NT2/D1 (cell line): ENCODE data around the gene SNX13.

ENCODE experiments used
- DNase-seq: peaks from one replicate; pipeline ENCODE4 v3.0.0-alpha.2; 2011; ENCODE audit warnings: low read depth, low spot score
- H3K27me3 ChIP-seq: 2 replicates; pipeline ENCODE4 v1.6.0; 2011; ENCODE audit warnings: mild to moderate bottlenecking; ENCODE audit not compliant: insufficient read length, insufficient read depth
- H3K36me3 ChIP-seq: 2 replicates; pipeline ENCODE4 v1.6.1; 2011; ENCODE audit warnings: mild to moderate bottlenecking, low read length, mixed read lengths; ENCODE audit not compliant: insufficient read depth, insufficient read length
- H3K4me1 ChIP-seq: 2 replicates; pipeline ENCODE4 v1.5.1; 2011; ENCODE audit not compliant: insufficient read depth, insufficient read length
- H3K4me3 ChIP-seq: 2 replicates; pipeline ENCODE4 v1.5.1; 2011; ENCODE audit warnings: low read depth; ENCODE audit not compliant: insufficient read length
- H3K9ac ChIP-seq: 2 replicates; pipeline ENCODE4 v1.6.0; 2011; ENCODE audit warnings: low read depth; ENCODE audit not compliant: insufficient read length
- H3K9me3 ChIP-seq: 2 replicates; pipeline ENCODE4 v1.5.1; 2011; ENCODE audit warnings: mild to moderate bottlenecking, low read length; ENCODE audit not compliant: insufficient read depth
- SUZ12 ChIP-seq: IDR thresholded peaks from 2 replicates; pipeline ENCODE4 v1.6.1; 2011; ENCODE audit not compliant: insufficient read length, insufficient read depth; ENCODE audit errors: extremely low read depth
- YY1 ChIP-seq: IDR thresholded peaks from 2 replicates; pipeline ENCODE4 v1.6.1; 2011; ENCODE audit not compliant: insufficient read length, insufficient read depth
- ZNF274 ChIP-seq: IDR thresholded peaks from 2 replicates; pipeline ENCODE4 v1.6.1; 2011; ENCODE audit warnings: mild to moderate bottlenecking, low read depth, low read length

The SNX13 gene

DNA sequence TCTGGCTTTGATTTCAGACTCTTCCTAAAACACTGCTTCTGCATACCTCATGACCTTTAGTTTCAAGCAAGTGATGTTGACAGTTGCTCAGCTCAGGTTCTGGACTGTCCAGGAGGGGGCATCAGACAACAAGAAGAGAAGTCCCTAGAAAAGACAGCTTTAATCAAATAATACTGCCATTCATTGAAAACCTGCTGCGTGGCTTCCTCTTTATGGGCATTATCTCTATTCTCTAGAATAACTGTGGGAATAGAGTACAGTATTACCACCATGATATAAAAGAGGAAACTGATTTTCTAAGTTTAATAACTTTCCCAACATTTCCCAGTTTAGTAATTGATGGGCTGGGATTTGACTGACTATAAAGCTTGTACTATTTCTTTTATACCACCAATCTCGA, 170.4 kb downstream of the SNX13 start:
- no peaks in the 10 kb centered on the region for H3K27me3 ChIP-seq
- no peaks in the 10 kb centered on the region for H3K36me3 ChIP-seq
- TF ChIP-seq ZNF274 (no peak), SUZ12 (no peak), YY1 (no peak)
- H3K4me3 ChIP-seq: no peak overlapping the region
- no peaks in the 10 kb centered on the region for H3K9me3 ChIP-seq
- H3K4me1 ChIP-seq: no peaks in the 10 kb centered on the region
- peak; percentile 74 for DNase-seq
- H3K9ac ChIP-seq: no peak overlapping the region

DNA sequence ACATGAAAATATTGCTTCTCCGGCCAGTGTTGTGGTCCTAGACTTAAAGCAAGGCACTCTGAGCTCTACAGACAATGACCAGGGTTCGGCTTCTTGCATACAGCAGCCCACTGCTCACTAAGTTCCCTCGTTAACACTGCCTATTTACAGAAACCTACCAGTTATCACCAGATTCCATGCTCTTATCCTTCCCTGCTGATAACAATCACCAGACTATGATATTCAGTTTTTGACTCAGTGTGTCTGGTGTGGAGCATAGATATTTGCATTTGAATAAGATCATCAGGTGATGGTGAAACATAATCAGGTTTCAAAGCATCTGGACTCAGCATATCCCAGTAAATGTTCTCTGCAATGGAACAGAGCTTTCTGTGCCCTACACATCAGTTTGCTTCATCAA, 182.3 kb downstream of the SNX13 start:
- TF ChIP-seq ZNF274 (no peak), YY1 (no peak), SUZ12 (no peak)

DNA sequence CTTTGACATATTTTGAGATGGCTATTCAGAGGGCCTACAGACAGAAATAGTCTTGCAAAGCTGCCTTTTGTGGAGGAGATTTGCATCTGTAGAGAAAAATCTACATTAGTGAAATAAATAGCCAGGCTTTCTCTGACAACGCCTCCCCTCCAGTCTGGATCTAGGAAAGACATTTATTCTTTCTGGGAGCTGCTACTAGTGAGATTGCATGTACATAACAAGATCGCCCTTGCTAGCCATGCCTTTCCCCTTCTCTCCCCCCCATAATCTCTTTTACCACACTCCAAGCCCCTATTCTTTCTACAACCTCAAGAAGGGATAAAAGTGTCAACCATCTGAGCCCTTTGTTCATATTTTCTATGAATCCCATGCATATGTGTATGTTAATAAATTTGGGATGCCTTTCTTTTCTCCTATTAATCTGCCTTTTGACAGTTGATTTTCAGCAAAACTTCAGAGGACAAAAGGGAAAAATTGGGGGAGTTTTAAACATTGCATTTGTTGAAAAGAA, 194.2 kb downstream of the SNX13 start:
- TF ChIP-seq ZNF274 (no peak), YY1 (no peak), SUZ12 (no peak)
- DNase-seq: no peak
- H3K4me3 ChIP-seq: no peak overlapping the region
- H3K4me1 ChIP-seq: peaks cover 6% of the 10 kb centered on the region
- no peaks in the 10 kb centered on the region for H3K9me3 ChIP-seq
- no peaks in the 10 kb centered on the region for H3K27me3 ChIP-seq
- no peaks in the 10 kb centered on the region for H3K36me3 ChIP-seq
- no peak overlapping the region for H3K9ac ChIP-seq

More for the DNA sequence above, 182.3 kb downstream of the SNX13 start:
- no peaks in the 10 kb centered on the region for H3K9me3 ChIP-seq
- no peaks in the 10 kb centered on the region for H3K4me1 ChIP-seq
- no peaks in the 10 kb centered on the region for H3K36me3 ChIP-seq
- H3K9ac ChIP-seq: no peak overlapping the region
- no peak for DNase-seq
- H3K27me3 ChIP-seq: no peaks in the 10 kb centered on the region
- H3K4me3 ChIP-seq: no peak overlapping the region

DNA sequence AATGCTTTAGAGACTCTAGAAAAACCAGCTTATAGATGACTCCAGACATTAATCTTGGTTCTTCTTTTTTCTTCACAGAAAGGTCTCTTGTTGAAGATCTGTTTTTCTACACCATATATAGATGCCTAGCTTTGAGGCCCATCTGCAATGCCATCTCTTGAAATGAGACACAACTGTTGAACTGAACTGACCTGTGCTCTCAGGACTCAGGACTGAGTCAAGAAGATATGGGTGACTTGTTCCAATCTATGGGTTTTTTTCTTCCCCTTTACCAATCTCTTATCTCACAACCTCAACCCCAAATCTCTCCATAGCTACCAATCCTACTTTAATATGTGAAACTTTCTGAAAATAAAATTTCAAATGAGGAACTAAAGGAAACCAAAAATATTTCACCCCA, 194.7 kb downstream of the SNX13 start:
- Histone ChIP-seq H3K4me3 (no peak overlapping the region), H3K9ac (no peak overlapping the region), H3K9me3 (no peaks in the 10 kb centered on the region), H3K27me3 (no peaks in the 10 kb centered on the region), H3K36me3 (no peaks in the 10 kb centered on the region), H3K4me1 (peaks cover 6% of the 10 kb centered on the region)
- DNase-seq: no peak
- TF ChIP-seq ZNF274 (no peak), YY1 (no peak), SUZ12 (no peak)

DNA sequence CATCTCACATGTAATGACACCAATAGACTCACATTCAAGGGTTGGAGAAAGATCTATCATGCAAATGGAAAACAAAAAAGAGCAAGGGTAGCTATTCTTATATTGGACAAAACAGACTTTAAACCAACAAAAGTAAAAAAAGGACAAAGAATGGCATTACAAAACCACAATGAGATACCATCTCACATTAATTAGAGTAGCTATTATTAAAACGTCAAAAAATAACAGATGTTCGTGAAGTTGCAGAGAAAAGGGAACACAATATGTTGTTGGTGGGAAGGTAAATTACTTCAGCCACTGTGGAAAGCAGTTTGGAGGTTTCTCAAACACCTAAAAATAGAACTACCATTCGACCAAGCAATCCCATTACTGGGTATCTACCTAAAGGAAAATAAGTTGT, 197.0 kb downstream of the SNX13 start:
- H3K4me1 ChIP-seq: peaks cover 6% of the 10 kb centered on the region
- H3K9me3 ChIP-seq: no peaks in the 10 kb centered on the region
- no peaks in the 10 kb centered on the region for H3K27me3 ChIP-seq
- H3K9ac ChIP-seq: no peak overlapping the region
- TF ChIP-seq ZNF274 (no peak), SUZ12 (no peak), YY1 (no peak)
- no peak for DNase-seq
- H3K4me3 ChIP-seq: no peak overlapping the region
- H3K36me3 ChIP-seq: no peaks in the 10 kb centered on the region

DNA sequence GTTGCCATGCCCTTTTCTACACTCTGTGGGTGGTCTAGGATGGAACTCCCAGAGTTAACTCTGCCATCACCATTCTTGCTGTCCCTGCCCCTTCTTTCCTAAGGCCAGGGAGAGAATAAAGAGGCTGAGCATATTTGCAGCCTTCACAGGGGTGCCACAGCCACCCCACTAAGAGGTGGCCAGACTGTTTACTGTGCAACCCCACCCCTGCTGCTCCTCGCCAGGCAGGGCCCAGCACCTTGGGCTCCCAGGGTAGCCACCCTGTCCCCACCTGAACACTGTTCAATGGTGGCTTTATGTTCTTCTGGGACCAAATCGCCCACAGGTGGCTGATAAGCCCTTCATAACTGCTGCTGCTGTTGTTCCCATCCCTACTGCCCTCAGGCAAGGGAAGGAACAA, 198.9 kb downstream of the SNX13 start:
- no peak overlapping the region for H3K4me3 ChIP-seq
- H3K36me3 ChIP-seq: no peaks in the 10 kb centered on the region
- H3K27me3 ChIP-seq: no peaks in the 10 kb centered on the region
- H3K9ac ChIP-seq: no peak overlapping the region
- TF ChIP-seq ZNF274 (no peak), YY1 (no peak), SUZ12 (no peak)
- H3K9me3 ChIP-seq: no peaks in the 10 kb centered on the region
- H3K4me1 ChIP-seq: peaks cover 6% of the 10 kb centered on the region
- DNase-seq: no peak
